SJCRH30 (cell line): ENCODE measurements around the gene LINC00237. TPM values are rescaled to one million over a fixed set of nuclear protein-coding genes. Genes with fewer than 3 reads are reported as not detected.
A peak's percentile ranks its signal among the peaks of the same experiment; 100 is the strongest.

Source experiments
- DNase-seq, 2 experiments: peaks; one replicate each; pipeline ENCODE4 v3.0.0-alpha.2; 2015 to 2020
- H3K27ac ChIP-seq: fragments of 250-450 bp; sonication (Bioruptor Pico); 2 replicates; pipeline ENCODE4 v1.5.1; 2020; ENCODE audit warnings: mild to moderate bottlenecking, moderate library complexity
- H3K27me3 ChIP-seq: fragments of 250-450 bp; sonication (Bioruptor Pico); 2 replicates; pipeline ENCODE4 v1.5.1; 2020; ENCODE audit warnings: mild to moderate bottlenecking, moderate library complexity
- H3K36me3 ChIP-seq: fragments of 250-450 bp; sonication (Bioruptor Pico); 2 replicates; pipeline ENCODE4 v1.5.1; 2020; ENCODE audit warnings: mild to moderate bottlenecking, moderate library complexity
- H3K4me1 ChIP-seq: fragments of 250-450 bp; sonication (Bioruptor Pico); 2 replicates; pipeline ENCODE4 v1.5.1; 2020; ENCODE audit warnings: mild to moderate bottlenecking, moderate library complexity
- H3K4me3 ChIP-seq: fragments of 250-450 bp; sonication (Bioruptor Pico); 2 replicates; pipeline ENCODE4 v1.5.1; 2020; ENCODE audit warnings: mild to moderate bottlenecking, moderate library complexity
- H3K9me3 ChIP-seq: fragments of 250-450 bp; sonication (Bioruptor Pico); replicated peaks from 2 replicates; pipeline ENCODE4 v1.5.1; 2020; ENCODE audit warnings: mild to moderate bottlenecking, moderate library complexity
- total RNA-seq: library from RNA; depleted of rRNA; stranded (reverse); fragments of >200 nt; shearing (Covaris generic); gene quantifications from 2 replicates; pipeline ENCODE4 v1.2.3, GENCODE V29; 2014

Gene LINC00237
- total RNA-seq, 1 experiment from 2014 or later = not detected

GRCh38 chr20:21110811-21111210 is 4.7 kb upstream of the LINC00237 start:
- Histone ChIP-seq H3K36me3 (no peaks in the 10 kb centered on the region), H3K27me3 (no peaks in the 10 kb centered on the region)
- no peak for DNase-seq

GRCh38 chr20:21109144-21109543 is 3.0 kb upstream of the LINC00237 start:
- Histone ChIP-seq H3K36me3 (no peaks in the 10 kb centered on the region), H3K9me3 (no peaks in the 10 kb centered on the region), H3K27me3 (no peaks in the 10 kb centered on the region), H3K27ac (no peak overlapping the region), H3K4me3 (no peak overlapping the region), H3K4me1 (no peaks in the 10 kb centered on the region)
- DNase-seq = no peak

More at GRCh38 chr20:21110811-21111210, 4.7 kb upstream of the LINC00237 start:
- no peaks in the 10 kb centered on the region for H3K4me1 ChIP-seq
- H3K9me3 ChIP-seq = no peaks in the 10 kb centered on the region
- no peak overlapping the region for H3K27ac ChIP-seq
- H3K4me3 ChIP-seq = no peak overlapping the region

- DNase-seq = no peak
- Histone ChIP-seq H3K9me3 (no peaks in the 10 kb centered on the region), H3K36me3 (no peaks in the 10 kb centered on the region), H3K4me1 (no peaks in the 10 kb centered on the region), H3K27ac (no peak overlapping the region), H3K4me3 (no peak overlapping the region), H3K27me3 (no peaks in the 10 kb centered on the region)
Observed at GRCh38 chr20:21105429-21106170, 558 bp downstream of the LINC00237 start.

- no peaks in the 10 kb centered on the region for H3K27me3 ChIP-seq
- H3K4me1 ChIP-seq = no peaks in the 10 kb centered on the region
- H3K27ac ChIP-seq = no peak overlapping the region
- no peak overlapping the region for H3K4me3 ChIP-seq
- no peak for DNase-seq
- H3K9me3 ChIP-seq = no peaks in the 10 kb centered on the region
- no peaks in the 10 kb centered on the region for H3K36me3 ChIP-seq
Observed at GRCh38 chr20:21104921-21105320, 1.2 kb downstream of the LINC00237 start.

DNA sequence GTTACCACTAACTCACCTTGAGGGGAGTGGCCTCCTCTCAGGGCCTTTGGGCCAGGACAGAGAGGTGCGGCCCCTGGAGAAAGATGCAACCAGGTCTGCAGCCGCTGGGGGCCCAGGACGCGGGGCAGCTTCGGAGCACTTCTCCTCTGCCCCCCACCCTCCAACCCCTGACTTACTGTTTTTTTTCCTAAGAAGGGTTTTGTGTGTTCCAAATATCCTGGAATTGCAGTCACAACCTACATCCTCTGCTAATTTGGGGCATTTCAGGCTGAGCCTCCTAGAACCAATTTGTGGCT is 1.7 kb downstream of the LINC00237 start:
- H3K27me3 ChIP-seq = no peaks in the 10 kb centered on the region
- no peaks in the 10 kb centered on the region for H3K36me3 ChIP-seq
- no peaks in the 10 kb centered on the region for H3K4me1 ChIP-seq
- no peak for DNase-seq
- H3K9me3 ChIP-seq = no peaks in the 10 kb centered on the region
- no peak overlapping the region for H3K4me3 ChIP-seq
- no peak overlapping the region for H3K27ac ChIP-seq

GRCh38 chr20:21103582-21104465 is 2.3 kb downstream of the LINC00237 start:
- Histone ChIP-seq H3K36me3 (no peaks in the 10 kb centered on the region), H3K27ac (no peak overlapping the region), H3K27me3 (no peaks in the 10 kb centered on the region), H3K4me1 (no peaks in the 10 kb centered on the region), H3K9me3 (no peaks in the 10 kb centered on the region), H3K4me3 (no peak overlapping the region)
- no peak for DNase-seq

DNA sequence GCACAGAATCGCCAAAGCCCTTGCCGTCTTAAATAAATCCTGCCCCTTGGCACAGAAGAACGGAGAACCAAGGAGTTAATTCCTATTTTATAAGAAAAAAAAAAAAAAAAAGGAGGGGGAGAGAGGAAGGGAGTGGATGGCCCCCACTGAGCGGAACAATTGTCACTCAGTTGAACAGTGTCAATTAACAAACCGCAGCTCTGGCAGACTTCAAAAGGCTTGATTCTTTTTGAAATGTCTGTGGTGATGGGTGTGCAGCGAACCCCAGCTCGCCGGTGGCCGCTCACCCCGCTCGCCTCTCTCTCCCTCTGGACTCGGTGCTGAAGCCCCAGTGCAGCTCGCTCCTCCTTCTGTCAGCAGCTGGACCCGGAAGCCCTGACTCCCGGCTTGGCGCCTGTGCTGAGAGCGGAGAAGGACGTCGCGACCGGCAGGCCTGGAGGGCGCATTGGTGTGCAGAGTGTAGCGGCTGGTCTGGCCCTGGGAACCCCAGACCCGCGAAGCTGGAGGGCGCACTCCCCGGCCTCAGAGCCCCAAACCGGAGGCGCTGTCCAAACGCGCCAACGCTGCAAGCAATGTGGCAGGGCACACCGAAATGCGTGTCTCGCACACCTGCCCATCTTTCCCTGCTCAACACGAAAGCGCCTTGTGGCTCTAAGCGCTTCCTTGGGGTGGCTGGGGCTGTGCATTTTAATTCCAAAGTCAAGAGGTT is 3.4 kb downstream of the LINC00237 start:
- Histone ChIP-seq H3K36me3 (no peaks in the 10 kb centered on the region), H3K9me3 (no peaks in the 10 kb centered on the region), H3K27ac (no peak overlapping the region), H3K4me1 (no peaks in the 10 kb centered on the region), H3K27me3 (no peaks in the 10 kb centered on the region), H3K4me3 (no peak overlapping the region)
- DNase-seq = no peak

GRCh38 chr20:21101932-21102575 is 4.1 kb downstream of the LINC00237 start:
- Histone ChIP-seq H3K36me3 (no peaks in the 10 kb centered on the region), H3K27ac (no peak overlapping the region), H3K9me3 (no peaks in the 10 kb centered on the region), H3K4me3 (no peak overlapping the region), H3K4me1 (no peaks in the 10 kb centered on the region), H3K27me3 (no peaks in the 10 kb centered on the region)
- no peak for DNase-seq

DNA sequence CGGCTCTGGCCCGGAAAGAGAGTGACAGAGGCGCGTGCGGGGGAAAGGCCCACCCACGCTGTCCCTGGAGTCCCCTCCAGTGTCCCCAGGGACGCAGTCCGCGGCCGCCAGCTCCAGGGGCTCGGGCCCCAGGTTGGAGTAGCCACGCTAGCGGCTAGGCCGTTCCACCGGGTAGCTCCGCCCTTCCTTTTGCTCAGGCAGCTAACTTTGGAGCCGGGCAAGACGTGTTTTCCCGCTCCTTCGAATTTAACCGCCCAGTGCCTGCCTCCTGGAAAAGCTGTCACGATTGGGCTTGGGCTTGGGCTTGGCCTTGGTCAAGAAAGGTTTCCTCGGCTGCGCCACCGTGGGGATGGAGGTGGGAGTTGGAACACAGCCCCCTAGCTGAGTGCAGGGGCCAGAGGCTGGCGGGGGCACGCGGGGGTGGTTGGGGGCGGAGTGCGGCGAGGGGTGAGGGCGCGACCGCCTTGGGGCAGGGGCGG is 4.7 kb downstream of the LINC00237 start:
- DNase-seq = no peak
- Histone ChIP-seq H3K27ac (no peak overlapping the region), H3K4me3 (no peak overlapping the region), H3K9me3 (no peaks in the 10 kb centered on the region), H3K36me3 (no peaks in the 10 kb centered on the region), H3K4me1 (no peaks in the 10 kb centered on the region), H3K27me3 (no peaks in the 10 kb centered on the region)

- Histone ChIP-seq H3K4me3 (no peak overlapping the region), H3K27me3 (no peaks in the 10 kb centered on the region), H3K4me1 (no peaks in the 10 kb centered on the region), H3K27ac (no peak overlapping the region), H3K9me3 (no peaks in the 10 kb centered on the region), H3K36me3 (no peaks in the 10 kb centered on the region)
- DNase-seq = no peak
Observed at GRCh38 chr20:21100578-21101452, 5.3 kb downstream of the LINC00237 start.

DNA sequence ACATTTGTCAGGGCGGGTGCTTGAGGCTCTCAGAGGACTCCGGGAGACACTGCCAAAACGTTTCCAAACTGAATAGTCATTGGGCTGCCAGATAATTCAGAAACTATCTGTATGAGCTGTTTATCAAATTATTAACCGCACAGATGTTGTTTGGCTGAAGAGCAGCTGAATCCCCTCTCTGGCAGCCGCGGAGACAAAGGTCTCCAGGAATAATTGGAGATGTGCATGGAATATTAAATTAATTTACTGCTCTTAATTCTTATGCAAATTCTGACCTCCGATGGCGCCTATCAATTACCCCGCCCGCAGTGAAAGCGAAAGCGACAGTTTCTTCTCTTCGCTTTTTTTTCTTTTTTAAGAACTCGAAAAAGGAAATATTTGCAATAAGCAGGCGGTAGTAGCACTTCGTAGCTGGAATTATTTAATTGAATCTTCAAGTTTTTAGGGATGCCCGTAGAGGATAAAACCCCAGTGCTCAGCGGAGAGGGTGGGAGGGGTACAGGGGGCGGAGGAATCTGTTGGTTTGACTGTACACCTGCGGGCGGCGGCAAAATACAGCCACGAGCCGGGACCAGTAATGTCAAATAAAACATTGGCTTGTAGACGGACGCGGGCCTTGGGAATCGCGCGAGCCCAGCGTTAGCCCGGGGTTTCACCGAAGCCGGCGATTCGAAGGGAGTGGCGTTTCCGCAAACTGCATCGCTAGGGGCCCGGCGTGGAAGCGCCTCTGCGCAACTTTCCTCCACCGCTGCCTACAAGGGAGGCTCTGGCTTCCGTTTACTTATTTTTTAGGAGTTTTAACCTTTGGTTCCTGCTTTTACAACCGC is 6.2 kb downstream of the LINC00237 start:
- DNase-seq = no peak
- Histone ChIP-seq H3K36me3 (no peaks in the 10 kb centered on the region), H3K27me3 (no peaks in the 10 kb centered on the region)

DNA sequence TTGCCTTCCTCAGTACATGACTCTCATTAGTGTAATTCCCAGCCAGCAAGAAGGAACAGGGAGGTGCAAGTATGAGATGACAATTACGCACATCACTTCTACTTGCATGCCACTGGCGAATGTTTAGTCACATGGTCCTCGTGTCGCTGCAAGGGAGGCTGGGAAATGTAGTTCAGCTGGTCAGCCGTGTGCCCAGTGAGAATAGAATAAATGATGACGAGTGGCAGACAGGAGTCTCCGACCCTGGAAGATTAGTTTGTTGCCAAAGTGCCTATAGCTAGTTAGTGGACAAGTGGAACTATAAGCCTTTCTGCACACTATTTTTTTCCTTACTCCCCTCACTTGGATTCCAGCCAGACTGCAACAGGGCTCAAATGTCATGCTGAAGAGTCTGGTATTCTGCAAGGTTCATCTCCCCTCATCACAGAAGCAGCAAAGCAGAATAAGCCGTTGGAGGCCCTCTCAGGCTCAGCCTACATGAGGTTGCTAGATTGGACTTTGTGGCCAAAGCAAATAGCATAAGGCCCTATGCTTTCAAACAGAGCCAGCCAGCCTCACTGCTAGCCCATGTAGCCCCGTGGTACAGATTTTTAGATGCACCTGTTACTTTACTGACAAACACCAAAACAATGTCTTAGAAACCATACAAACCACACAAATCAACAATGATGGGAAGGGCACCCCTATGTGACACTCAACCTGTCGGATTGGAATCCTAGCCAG is 9.7 kb downstream of the LINC00237 start:
- Histone ChIP-seq H3K4me3 (peak overlapping the region; percentile 23), H3K27ac (no peak overlapping the region), H3K27me3 (no peaks in the 10 kb centered on the region), H3K36me3 (no peaks in the 10 kb centered on the region), H3K9me3 (no peaks in the 10 kb centered on the region), H3K4me1 (no peaks in the 10 kb centered on the region)
- DNase-seq = peak; percentile 38 to 67

More for the DNA sequence above, 6.2 kb downstream of the LINC00237 start:
- Histone ChIP-seq H3K9me3 (no peaks in the 10 kb centered on the region), H3K4me3 (no peak overlapping the region), H3K4me1 (no peaks in the 10 kb centered on the region), H3K27ac (no peak overlapping the region)

GRCh38 chr20:21092806-21093205 is 13.4 kb downstream of the LINC00237 start:
- Histone ChIP-seq H3K27me3 (no peaks in the 10 kb centered on the region), H3K4me1 (peaks cover 10% of the 10 kb centered on the region), H3K4me3 (no peak overlapping the region), H3K36me3 (no peaks in the 10 kb centered on the region), H3K9me3 (no peaks in the 10 kb centered on the region), H3K27ac (no peak overlapping the region)
- DNase-seq = no peak
